Measurements from ENCODE around the gene GRAMD1C. TPM values are rescaled to one million over a fixed set of nuclear protein-coding genes. Genes with fewer than 3 reads are reported as not detected.

The GRAMD1C gene
- total and polyA plus RNA-seq, 2 of the 13 experiments (the other 11 are each of a cell fraction or from before 2014, with no cell fraction given) = 0.45 TPM; not detected in 1

- TF ChIP-seq DRAP1 (CRISPR knock-in tag; IDR thresholded peaks at IDR 0.05) = no peak
- TF ChIP-seq ZNF30 (CRISPR knock-in tag; IDR thresholded peaks at IDR 0.05) = no peak
- TF ChIP-seq ZNF451 (CRISPR knock-in tag; IDR thresholded peaks at IDR 0.05) = no peak
- TF ChIP-seq GTF2F1 (IDR thresholded peaks at IDR 0.05; ENCODE audit: low read length) = no peak
- no peak for TF ChIP-seq MYC (CRISPR knock-in tag; IDR thresholded peaks at IDR 0.05; ENCODE audit: borderline replicate concordance)
- TF ChIP-seq TCF7L2 (IDR thresholded peaks at IDR 0.05; ENCODE audit: low read depth, low read length) = no peak
- TF ChIP-seq ZNF577 (CRISPR knock-in tag; IDR thresholded peaks at IDR 0.05; ENCODE audit: borderline replicate concordance, low read depth) = no peak
- TF ChIP-seq NPAS2 (CRISPR knock-in tag; IDR thresholded peaks at IDR 0.05; ENCODE audit: borderline replicate concordance) = no peak
- no peak for TF ChIP-seq AHDC1 (CRISPR knock-in tag; IDR thresholded peaks at IDR 0.05; ENCODE audit: borderline replicate concordance)
Measured at GRCh38 chr3:113878403-113878802, 39.8 kb downstream of the GRAMD1C start (continued).

Data from HepG2 (cell line).